Bronchial smooth muscle cell (primary cell): ENCODE measurements around the gene CORO1A. TPM values are rescaled to one million over a fixed set of nuclear protein-coding genes. Genes with fewer than 3 reads are reported as not detected.

ENCODE experiments used
- total RNA-seq: library from RNA; depleted of rRNA; stranded (reverse); fragments of >200 nt; gene quantifications from 2 replicates; pipeline ENCODE4 v1.2.1, GENCODE V29; 2014

CORO1A gene
- 0.60 and 0.79 TPM in 2 replicates for total RNA-seq

GRCh38 chr16:30183233-30184095 lies at the start of gene CORO1A:
CORO1A (plus strand) TSS chr16:30183602; CDS start chr16:30185210, 1,608 bp downstream.

GRCh38 chr16:30193615-30194014 lies 10.2 kb downstream of the CORO1A start, which contains the start of the genes BOLA2B and SLX1A:
BOLA2B (minus strand) TSS chr16:30193666; CDS start chr16:30193595, 71 bp downstream.
SLX1A (plus strand) TSS chr16:30193875; CDS start chr16:30194085, 210 bp downstream.

GRCh38 chr16:30199049-30199448 lies 15.6 kb downstream of the CORO1A start, which contains the start of gene SULT1A3:
SULT1A3 (plus strand) TSS chr16:30199255; CDS start chr16:30200729, 1,474 bp downstream.

Other genes starting within 250 kb of the CORO1A start
- 57.5 and 67.9 TPM in 2 replicates for gene TMEM219, start 221.5 kb upstream of the CORO1A start, total RNA-seq
- 41.3 and 46.7 TPM in 2 replicates for gene TAOK2, start 209.7 kb upstream of the CORO1A start, total RNA-seq
- gene HIRIP3, start 188.0 kb upstream of the CORO1A start, total RNA-seq = 6.6 and 7.6 TPM in 2 replicates
- gene INO80E, start 187.4 kb upstream of the CORO1A start, total RNA-seq = 11.9 and 13.1 TPM in 2 replicates
- gene DOC2A, start 172.6 kb upstream of the CORO1A start, total RNA-seq = 0.16 and 0.34 TPM in 2 replicates
- gene C16orf92, start 160.4 kb upstream of the CORO1A start, total RNA-seq = not detected in 2 replicates
- gene TLCD3B, start 152.3 kb upstream of the CORO1A start, total RNA-seq = not detected in 2 replicates
- gene ALDOA, start 117.8 kb upstream of the CORO1A start, total RNA-seq = 263 and 375 TPM in 2 replicates
- 151 and 167 TPM in 2 replicates for gene PPP4C, start 107.6 kb upstream of the CORO1A start, total RNA-seq
- gene TBX6, start 91.7 kb upstream of the CORO1A start, total RNA-seq = 0.16 and 0.26 TPM in 2 replicates
- 7.3 and 12.0 TPM in 2 replicates for gene YPEL3, start 87.4 kb upstream of the CORO1A start, total RNA-seq
- 0.95 and 3.2 TPM in 2 replicates for gene GDPD3, start 70.1 kb upstream of the CORO1A start, total RNA-seq
- 40.4 and 43.2 TPM in 2 replicates for gene MAPK3, start 60.4 kb upstream of the CORO1A start, total RNA-seq
- gene BOLA2B, start 10.1 kb downstream of the CORO1A start, total RNA-seq = 27.8 and 29.3 TPM in 2 replicates
- gene SLX1A, start 10.3 kb downstream of the CORO1A start, total RNA-seq = 11.6 and 17.2 TPM in 2 replicates
- 1.3 and 1.7 TPM in 2 replicates for gene SULT1A3, start 15.7 kb downstream of the CORO1A start, total RNA-seq
- gene NPIPB13, start 64.9 kb downstream of the CORO1A start, total RNA-seq = 1.1 and 1.7 TPM in 2 replicates
- gene CD2BP2, start 171.7 kb downstream of the CORO1A start, total RNA-seq = 31.2 and 40.7 TPM in 2 replicates
- gene TBC1D10B, start 186.9 kb downstream of the CORO1A start, total RNA-seq = 21.3 and 25.2 TPM in 2 replicates
- 0.95 TPM in 1 of 2 replicates, not detected in the other for gene MYL11, start 191.2 kb downstream of the CORO1A start, total RNA-seq
- gene SEPTIN1, start 199.0 kb downstream of the CORO1A start, total RNA-seq = under 0.01 and 0.26 TPM in 2 replicates
- gene ZNF48, start 211.8 kb downstream of the CORO1A start, total RNA-seq = 3.1 and 4.4 TPM in 2 replicates
- gene ZNF771, start 224.0 kb downstream of the CORO1A start, total RNA-seq = 9.6 and 13.6 TPM in 2 replicates
- 6.0 and 12.0 TPM in 2 replicates for gene DCTPP1, start 246.4 kb downstream of the CORO1A start, total RNA-seq